MCF 10A (cell line): ENCODE measurements around the gene TAF3. TPM values are rescaled to one million over a fixed set of nuclear protein-coding genes. Genes with fewer than 3 reads are reported as not detected.

Experiments
- BruUV-seq: library from RNA; stranded (reverse); fragments of 400-500 nt; replicated peaks from 2 replicates; lab custom pipeline; 2021; lab: Mats Ljungman, UMichigan
- CTCF ChIA-PET: fragments of 300-600 bp; sonication (Branson Sonifier 250); formaldehyde crosslinking; extraction: SDS; loops from one replicate; lab custom pipeline; 2021; ENCODE audit warnings: antibody characterized with exemption, inconsistent platforms; lab: Yijun Ruan, JAX
- POLR2A ChIA-PET: fragments of 300-600, 350-650 bp; sonication (Branson Sonifier 250); formaldehyde crosslinking; extraction: SDS; loops from one replicate; lab custom pipeline; 2020; ENCODE audit warnings: antibody characterized with exemption, inconsistent platforms; lab: Yijun Ruan, JAX
- DNase-seq: peaks from one replicate; pipeline ENCODE4 v3.0.0-alpha.2; 2018; ENCODE audit not compliant: unreplicated experiment
- H3K27ac Mint-ChIP-seq: one replicate; pipeline ENCODE4 v1.8.0; 2022; ENCODE audit warnings: mild to moderate bottlenecking, low read depth, mixed read lengths; ENCODE audit not compliant: unreplicated experiment
- H3K27me3 Mint-ChIP-seq: one replicate; pipeline ENCODE4 v1.8.0; 2022; ENCODE audit warnings: mixed read lengths; ENCODE audit not compliant: insufficient read depth, unreplicated experiment
- H3K36me3 Mint-ChIP-seq: one replicate; pipeline ENCODE4 v1.8.0; 2022; ENCODE audit warnings: mild to moderate bottlenecking, moderate library complexity, mixed read lengths; ENCODE audit not compliant: insufficient read depth, unreplicated experiment
- H3K4me1 Mint-ChIP-seq: one replicate; pipeline ENCODE4 v1.8.0; 2022; ENCODE audit warnings: mixed read lengths; ENCODE audit not compliant: insufficient read depth, unreplicated experiment
- H3K4me3 Mint-ChIP-seq: one replicate; pipeline ENCODE4 v1.8.0; 2022; ENCODE audit warnings: mild to moderate bottlenecking, moderate library complexity, mixed read lengths; ENCODE audit not compliant: unreplicated experiment
- H3K9me3 Mint-ChIP-seq: one replicate; pipeline ENCODE4 v1.8.0; 2022; ENCODE audit warnings: mixed read lengths; ENCODE audit not compliant: unreplicated experiment
- intact Hi-C: fragments of 100-400 bp; cut with micrococcal nuclease; formaldehyde crosslinking; loops from 2 replicates; pipeline ENCODE4 v1.14.1; 2022
- total RNA-seq: library from RNA; stranded (reverse); gene quantifications from 2 replicates; pipeline ENCODE4 v1.2.3, GENCODE V29; 2022
- TF ChIP-seq, protein P1 (sequence below): fragments of 200-600 bp; IDR thresholded peaks from one replicate; pipeline ENCODE4 v1.8.0; 2022; ENCODE audit warnings: antibody characterized with exemption, mild to moderate bottlenecking; ENCODE audit not compliant: unreplicated experiment

The TAF3 gene
- total RNA-seq, 1 experiment from 2014 or later = 9.9 TPM

GRCh38 chr10:7928536-7928935 is 110.2 kb downstream of the TAF3 start:
- no peak overlapping the region for H3K4me3 Mint-ChIP-seq
- no peak overlapping the region for H3K27ac Mint-ChIP-seq
- H3K9me3 Mint-ChIP-seq = no peaks in the 10 kb centered on the region
- no peaks in the 10 kb centered on the region for H3K27me3 Mint-ChIP-seq
- intact Hi-C loops = no loop called here
- TF ChIP-seq, protein P1, sequence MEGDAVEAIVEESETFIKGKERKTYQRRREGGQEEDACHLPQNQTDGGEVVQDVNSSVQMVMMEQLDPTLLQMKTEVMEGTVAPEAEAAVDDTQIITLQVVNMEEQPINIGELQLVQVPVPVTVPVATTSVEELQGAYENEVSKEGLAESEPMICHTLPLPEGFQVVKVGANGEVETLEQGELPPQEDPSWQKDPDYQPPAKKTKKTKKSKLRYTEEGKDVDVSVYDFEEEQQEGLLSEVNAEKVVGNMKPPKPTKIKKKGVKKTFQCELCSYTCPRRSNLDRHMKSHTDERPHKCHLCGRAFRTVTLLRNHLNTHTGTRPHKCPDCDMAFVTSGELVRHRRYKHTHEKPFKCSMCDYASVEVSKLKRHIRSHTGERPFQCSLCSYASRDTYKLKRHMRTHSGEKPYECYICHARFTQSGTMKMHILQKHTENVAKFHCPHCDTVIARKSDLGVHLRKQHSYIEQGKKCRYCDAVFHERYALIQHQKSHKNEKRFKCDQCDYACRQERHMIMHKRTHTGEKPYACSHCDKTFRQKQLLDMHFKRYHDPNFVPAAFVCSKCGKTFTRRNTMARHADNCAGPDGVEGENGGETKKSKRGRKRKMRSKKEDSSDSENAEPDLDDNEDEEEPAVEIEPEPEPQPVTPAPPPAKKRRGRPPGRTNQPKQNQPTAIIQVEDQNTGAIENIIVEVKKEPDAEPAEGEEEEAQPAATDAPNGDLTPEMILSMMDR = no peak
- no TSS peak for BruUV-seq
- no peak for DNase-seq
- ChIA-PET POLR2A (no interaction called here), CTCF (interaction anchor here (0.5 kb wide), 1 partner anchor 1353 kb away, joined by 3 read pairs; no protein-coding TSS in a partner anchor)
- peaks cover 5% of the 10 kb centered on the region for H3K4me1 Mint-ChIP-seq
- peaks cover 7% of the 10 kb centered on the region for H3K36me3 Mint-ChIP-seq

DNA sequence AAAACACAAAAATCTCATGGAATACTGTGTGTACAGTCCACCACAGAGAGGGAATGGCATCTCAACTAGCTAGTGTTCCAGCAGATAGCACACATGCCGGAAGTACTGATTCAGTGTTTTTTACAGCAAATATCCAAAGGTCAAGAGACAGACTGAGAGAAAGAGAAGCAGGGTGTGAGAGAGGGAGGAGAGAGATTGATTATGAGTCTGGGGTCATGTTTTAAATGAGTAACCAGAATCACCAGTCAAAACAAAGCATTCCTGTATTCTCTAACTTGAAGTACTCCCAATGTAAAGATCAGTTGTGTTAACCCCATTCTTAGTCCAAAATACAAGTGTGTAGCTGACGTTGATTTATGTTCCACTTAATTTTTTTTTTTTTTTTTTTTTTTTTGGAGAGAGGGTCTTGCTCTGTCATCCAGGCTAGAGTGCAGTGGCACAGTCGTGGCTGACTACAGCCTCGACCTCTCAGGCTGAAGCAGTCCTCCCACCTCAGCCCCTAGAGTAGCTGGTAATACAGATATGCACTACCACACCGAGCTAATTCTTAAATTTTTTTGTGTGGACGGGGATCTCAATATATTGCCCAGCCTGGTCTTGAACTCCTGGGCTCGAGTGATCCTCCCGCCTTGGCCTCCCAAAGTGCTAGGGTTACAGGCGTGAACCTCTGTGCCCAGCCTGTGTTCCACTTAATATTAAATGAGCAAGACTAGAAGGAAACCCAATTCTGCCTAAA is 114.2 kb downstream of the TAF3 start:
- H3K9me3 Mint-ChIP-seq = no peaks in the 10 kb centered on the region
- H3K36me3 Mint-ChIP-seq = peaks cover 7% of the 10 kb centered on the region
- no TSS peak for BruUV-seq
- no peak overlapping the region for H3K27ac Mint-ChIP-seq
- peaks cover 6% of the 10 kb centered on the region for H3K4me1 Mint-ChIP-seq
- intact Hi-C loops = no loop called here
- H3K27me3 Mint-ChIP-seq = no peaks in the 10 kb centered on the region
- no peak for DNase-seq
- no peak overlapping the region for H3K4me3 Mint-ChIP-seq
- TF ChIP-seq, protein P1 = no peak
- ChIA-PET POLR2A (no interaction called here), CTCF (interaction anchor here (0.6 kb wide), 1 partner anchor 184 kb away, joined by 4 read pairs; no protein-coding TSS in a partner anchor)

DNA sequence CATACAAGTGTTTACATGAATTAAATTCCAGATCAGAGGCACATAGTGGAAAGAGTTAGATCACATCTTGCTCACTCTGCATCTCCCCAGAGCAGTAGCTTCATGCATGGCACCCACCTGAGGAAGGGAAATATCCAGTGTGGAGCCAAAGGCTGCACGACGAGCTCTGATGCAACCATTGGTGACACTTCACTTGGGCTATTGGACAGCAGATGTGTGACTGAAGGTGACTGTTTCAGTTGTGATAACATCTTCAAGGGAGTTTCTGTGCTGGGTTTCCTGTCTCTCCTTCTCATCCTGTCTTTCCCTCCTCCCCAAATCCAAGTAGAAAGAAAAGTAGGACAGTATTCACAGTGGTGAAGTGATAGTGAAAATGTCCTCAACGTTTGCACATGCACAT is 115.0 kb downstream of the TAF3 start:
- no TSS peak for BruUV-seq
- TF ChIP-seq, protein P1 = no peak
- Mint-ChIP-seq H3K27me3 (no peaks in the 10 kb centered on the region), H3K9me3 (no peaks in the 10 kb centered on the region), H3K4me3 (no peak overlapping the region), H3K27ac (no peak overlapping the region), H3K36me3 (peaks cover 7% of the 10 kb centered on the region), H3K4me1 (peaks cover 14% of the 10 kb centered on the region)
- no peak for DNase-seq
- POLR2A ChIA-PET = interaction anchor here (0.5 kb wide), 1 partner anchor 1311 kb away, joined by 3 read pairs; no protein-coding TSS in a partner anchor
- intact Hi-C loops = no loop called here
- CTCF ChIA-PET = no interaction called here

GRCh38 chr10:7933757-7934156 is 115.5 kb downstream of the TAF3 start:
- Mint-ChIP-seq H3K27me3 (no peaks in the 10 kb centered on the region), H3K4me1 (peaks cover 18% of the 10 kb centered on the region), H3K4me3 (no peak overlapping the region), H3K36me3 (peaks cover 9% of the 10 kb centered on the region), H3K9me3 (no peaks in the 10 kb centered on the region), H3K27ac (no peak overlapping the region)
- BruUV-seq = no TSS peak
- ChIA-PET CTCF (no interaction called here), POLR2A (interaction anchor here (0.5 kb wide), 1 partner anchor 1311 kb away, joined by 3 read pairs; no protein-coding TSS in a partner anchor)
- TF ChIP-seq, protein P1 = no peak
- intact Hi-C loops = no loop called here
- no peak for DNase-seq
